Activated CD8-positive, alpha-beta memory T cell treated with anti-CD3 and anti-CD28 coated beads, Interleukin-2, amount 50 U/mL, for 4 hours (primary cell): Measurements from ENCODE around the gene CAPN12.
A peak's percentile ranks its signal among the peaks of the same experiment; 100 is the strongest.

Experiments used
- DNase-seq: peaks from one replicate; pipeline ENCODE4 v3.0.0-alpha.2; 2020

Gene CAPN12

DNA sequence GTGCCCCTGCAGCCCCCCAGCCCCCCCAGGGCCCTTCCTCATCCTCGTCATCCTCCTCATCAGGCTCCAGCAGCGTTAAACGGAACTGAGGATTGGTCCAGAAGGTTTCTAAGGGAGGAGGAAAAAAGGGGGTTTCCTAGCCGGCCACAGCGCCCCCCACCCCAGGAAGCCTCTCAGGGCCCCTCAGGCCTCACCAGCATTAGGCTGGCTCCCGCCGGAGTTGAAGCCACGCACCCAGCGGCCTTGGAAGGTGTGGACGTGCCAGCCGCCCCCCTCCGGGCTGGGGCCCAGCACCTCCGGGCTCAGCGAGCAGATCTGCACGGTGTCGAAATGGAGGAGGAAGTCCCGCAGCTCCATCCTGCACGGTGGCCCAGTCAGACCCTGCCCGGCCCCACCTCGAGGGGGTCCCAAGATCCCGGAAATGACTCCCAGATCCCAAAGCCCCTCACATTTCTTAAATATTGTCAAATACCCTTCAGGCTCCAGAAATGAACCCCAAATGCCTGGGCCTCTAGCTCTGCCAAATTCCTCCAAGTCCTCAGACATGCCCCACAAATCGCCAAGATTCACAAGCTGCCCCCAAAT lies 6.9 kb downstream of the CAPN12 start:
- DNase-seq, result no peak

- peak; percentile 68 for DNase-seq
Measured at GRCh38 chr19:38736413-38737280, 7.6 kb downstream of the CAPN12 start.

DNA sequence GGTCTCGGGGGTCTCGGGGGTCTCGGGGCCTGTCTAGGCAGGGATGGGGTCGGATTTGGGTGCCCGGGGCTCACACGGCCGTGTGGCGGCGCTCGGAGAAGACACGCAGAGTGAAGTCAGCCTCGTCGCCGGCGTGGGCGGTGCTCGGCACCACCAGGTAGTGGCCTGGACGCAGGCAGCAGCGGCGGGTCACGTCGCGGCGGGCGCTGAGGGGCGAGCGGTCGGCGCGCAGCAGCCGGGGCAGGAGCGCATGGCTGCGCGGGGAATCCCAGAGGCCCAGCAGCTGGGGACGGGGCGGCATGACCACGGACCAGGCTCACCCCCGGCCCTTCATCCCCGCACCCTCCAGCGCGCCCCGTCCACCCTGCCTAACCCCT lies 8.2 kb downstream of the CAPN12 start:
- peak; percentile 72 for DNase-seq

- peak; percentile 33 for DNase-seq
Measured at GRCh38 chr19:38735257-38735686, 9.0 kb downstream of the CAPN12 start.

DNA sequence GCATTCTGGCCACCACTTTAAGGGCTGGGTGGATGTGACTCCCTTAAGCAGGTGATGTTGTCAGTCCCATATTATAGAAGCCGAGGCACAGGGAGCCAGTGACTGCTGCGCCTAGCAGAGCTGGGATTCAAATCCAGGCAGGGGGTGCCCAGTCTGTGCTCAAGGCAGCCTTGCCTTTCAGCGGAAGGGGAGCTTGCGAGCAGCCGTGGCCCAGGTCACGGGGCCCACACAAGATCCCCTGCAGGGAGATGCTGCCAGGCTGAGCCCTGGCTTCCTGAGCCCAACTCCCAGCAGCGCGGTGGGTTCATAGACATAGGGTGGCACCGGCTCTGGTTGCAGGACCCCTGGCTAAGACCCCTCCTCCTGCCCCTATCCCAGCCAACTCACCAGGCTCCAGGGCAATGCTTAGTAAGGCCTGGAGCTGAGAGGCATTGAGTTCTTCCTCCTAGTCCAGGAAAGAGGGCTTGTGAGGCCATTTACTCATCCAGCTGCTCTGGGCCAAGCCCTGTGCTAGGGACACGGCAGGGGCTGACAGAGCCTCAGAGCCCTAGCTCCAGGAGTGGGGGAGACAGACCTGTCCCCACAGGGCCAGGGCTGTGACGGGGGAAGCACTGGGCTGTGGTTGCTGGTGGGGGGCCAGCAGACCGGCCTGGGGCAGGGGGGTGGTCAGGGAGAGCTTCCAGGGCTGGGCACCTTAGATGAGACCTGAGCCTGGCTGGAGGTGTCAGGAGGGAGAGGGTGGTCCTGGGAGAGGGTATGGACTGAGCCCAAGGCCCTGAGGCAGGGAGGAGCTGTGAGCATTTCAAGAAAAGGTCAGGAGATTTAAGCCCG lies 9.6 kb downstream of the CAPN12 start:
- no peak for DNase-seq

- no peak for DNase-seq
Measured at GRCh38 chr19:38734176-38734425, 10.2 kb downstream of the CAPN12 start.

- no peak for DNase-seq
Measured at GRCh38 chr19:38733493-38734175, 10.6 kb downstream of the CAPN12 start.

GRCh38 chr19:38733241-38733492 lies 11.1 kb downstream of the CAPN12 start:
- no peak for DNase-seq

- DNase-seq, result no peak
Measured at GRCh38 chr19:38731654-38732301, 12.5 kb downstream of the CAPN12 start.

DNA sequence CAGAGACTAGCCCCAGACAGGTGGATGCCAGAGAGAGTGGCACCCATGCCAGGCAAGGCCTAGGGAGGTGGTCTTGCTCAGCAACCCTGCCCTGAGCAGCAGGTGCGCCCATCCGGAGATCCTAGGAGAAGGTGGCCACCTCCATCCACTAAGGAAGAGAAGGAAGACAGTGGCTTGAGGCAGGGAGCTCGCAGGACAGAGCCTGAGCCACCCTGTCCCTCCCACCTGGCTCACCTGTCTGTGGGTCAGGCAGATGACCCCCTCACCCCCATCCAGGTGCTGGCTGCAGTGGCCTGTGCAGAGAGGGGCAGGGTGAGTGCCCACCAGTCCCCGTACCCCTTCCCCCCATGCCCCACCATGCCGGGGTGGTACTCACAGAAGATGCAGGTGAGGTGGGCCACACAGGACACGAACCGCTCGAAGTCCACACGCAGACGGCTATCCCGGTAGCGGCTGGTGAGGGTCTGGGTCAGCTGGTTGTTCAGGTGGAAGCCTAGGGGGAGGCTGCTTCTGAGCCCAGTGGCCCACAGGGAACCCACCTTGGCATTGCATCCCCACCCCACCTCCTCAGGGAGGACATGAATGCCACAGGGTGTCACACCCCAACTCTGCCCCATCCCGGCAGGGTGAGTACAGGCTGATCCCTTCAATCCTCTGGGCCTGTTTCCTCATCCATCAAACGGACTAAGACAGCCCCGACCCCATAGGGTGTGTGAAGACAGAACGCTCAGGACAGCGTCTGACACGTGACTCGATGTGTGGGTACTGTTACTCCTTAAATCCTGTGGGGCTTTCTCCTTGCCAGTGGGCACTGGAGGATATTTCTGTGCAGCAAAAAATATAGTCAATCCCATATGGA lies 13.3 kb downstream of the CAPN12 start:
- DNase-seq, result no peak

DNA sequence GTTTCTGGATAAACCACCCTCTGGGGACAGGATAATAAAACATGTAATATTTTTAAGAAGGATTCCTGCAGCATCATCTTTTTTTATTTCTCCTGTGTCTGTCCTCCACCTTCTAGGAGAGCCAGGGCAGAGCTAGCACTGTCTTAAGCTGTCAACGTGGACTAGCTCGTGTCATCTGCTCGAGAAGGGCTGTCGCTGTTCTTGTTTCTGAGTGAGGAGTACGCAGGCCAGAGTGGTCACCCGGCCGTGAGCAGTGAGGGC lies 13.9 kb downstream of the CAPN12 start:
- DNase-seq, result no peak

DNA sequence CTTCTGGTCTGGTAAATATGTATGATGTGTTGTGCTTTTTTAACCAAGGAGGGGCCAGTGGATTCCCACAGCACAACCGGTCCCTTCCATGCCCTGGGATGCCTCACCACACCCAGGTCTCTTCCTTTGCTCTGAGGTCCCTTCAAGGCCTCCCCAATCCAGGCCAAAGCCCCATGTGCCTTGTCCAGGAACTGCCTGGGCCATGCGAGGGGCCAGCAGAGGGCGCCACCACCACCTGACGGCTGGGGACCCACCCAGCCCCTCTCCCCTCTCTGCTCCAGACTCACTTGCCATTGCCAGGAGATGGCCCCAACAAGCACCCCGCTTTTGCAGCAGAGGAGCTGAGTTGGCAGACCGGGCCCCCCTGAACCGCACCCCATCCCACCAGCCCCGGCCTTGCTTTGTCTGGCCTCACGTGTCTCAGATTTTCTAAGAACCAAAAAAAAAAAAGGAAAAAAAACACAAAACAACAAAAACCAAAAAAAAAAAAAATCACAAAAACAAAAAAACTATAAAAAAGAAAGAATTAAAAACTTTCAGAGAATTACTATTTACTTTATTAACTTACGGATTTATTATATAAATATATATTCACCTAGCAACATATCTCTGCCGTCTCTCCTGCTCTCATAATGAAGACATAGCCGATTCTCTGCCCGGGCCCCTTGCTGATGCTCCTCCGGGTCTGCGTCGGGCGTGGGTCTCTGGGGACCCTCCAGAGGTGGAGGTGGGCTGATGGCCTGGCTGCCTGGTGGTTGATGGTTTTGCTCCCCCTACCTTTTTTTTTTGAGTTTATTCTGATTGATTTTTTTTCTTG lies 14.4 kb downstream of the CAPN12 start:
- DNase-seq, result peak; percentile 81

- DNase-seq, result no peak
Measured at GRCh38 chr19:38728752-38729541, 15.3 kb downstream of the CAPN12 start.

DNA sequence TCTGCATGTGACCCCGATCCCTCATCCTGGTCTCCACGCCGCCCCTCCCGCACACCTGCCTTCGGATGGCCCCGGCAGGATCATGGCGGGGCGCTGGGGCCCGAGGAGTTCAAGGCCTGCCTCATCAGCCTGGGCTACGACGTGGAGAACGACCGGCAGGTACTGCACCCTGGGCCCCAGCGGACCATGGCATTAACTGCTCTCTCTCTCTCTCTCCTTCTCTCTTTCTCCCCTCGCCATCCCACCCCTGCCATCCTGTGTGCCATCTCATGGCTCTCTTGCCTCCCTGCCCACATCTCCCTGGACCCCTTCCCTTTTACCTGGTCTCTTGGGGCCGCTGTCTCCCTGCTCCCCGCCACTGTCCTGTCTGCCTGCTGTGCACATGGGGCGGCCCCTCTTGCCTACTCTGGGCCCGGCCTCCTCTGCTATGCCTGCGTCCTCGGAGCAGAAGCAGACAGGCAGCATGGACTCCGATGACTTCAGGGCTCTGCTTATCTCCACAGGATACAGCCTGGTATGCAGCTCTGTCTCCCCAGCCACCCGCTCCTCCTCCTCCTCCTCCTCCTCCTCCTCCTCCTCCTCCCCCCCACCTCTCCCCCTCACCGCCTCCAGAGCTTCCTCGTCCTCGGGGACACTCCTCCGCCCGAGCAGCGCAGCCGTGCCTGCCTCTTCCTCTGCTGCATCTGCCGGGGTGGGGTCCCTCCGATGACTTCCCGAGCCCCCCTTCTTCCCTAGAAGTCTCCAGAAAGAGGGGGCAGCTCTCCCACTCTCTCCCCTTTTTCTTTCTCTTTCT lies 16.2 kb downstream of the CAPN12 start:
- DNase-seq, result no peak

DNA sequence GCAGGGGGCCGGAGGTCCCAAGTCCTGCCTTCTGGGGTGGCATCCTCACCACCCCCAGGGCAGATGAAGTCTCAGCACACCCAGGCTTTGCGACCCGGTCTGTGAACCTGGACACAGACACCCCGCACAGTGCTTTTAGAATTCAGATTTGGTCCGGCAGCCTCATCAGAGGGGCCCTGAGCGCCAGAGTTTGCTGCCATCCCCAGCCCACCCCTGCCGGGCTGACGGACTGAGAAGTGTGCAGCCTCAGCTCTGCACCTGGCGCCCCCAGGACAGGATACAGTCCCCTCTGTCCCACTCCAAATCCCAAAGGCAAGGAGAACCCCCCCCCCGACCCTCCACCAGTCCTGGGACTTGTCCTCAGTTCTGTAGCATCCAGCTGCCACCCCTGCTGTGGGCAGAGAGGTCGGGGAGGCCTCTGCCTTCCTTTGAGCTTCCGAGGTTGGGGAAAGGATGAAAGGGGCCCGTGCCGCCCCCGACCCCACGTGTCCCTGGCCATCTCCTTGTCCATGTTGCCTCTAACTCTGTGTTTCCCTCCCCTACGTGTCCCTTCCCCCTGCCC lies 16.9 kb downstream of the CAPN12 start:
- DNase-seq, result no peak

DNA sequence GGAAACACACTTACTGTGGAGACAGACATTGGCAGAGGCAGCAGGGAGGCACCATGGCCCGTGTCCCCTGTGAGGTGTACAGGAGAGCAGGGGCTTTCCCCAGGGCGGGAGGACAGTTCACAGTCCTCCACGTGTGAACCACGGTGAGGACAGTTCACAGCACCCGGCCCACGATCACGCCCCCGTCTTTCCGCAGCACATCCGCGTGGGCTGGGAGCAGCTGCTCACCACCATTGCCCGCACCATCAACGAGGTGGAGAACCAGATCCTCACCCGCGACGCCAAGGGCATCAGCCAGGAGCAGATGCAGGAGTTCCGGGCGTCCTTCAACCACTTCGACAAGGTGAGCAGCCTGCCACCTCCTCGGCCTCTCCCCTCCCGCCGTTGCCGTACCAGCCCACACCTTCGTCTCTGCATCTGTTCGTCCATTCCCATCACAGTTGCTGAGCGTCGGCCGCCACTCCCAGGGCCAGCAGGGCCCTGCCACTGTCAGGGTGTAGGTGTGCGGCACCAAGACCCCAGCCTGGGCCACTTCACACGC lies 17.4 kb downstream of the CAPN12 start:
- DNase-seq, result peak; percentile 30

GRCh38 chr19:38726284-38726673 lies 18.0 kb downstream of the CAPN12 start:
- no peak for DNase-seq

GRCh38 chr19:38725469-38726283 lies 18.6 kb downstream of the CAPN12 start:
- no peak for DNase-seq
